ENCODE results near the gene STRBP. TPM values are rescaled to one million over a fixed set of nuclear protein-coding genes. Genes with fewer than 3 reads are reported as not detected.

STRBP gene
- total and polyA plus RNA-seq, 9 of the 15 experiments (the other 6 are each of a cell fraction or from before 2014, with no cell fraction given): 27.7 to 84.0 (median 70.2) TPM

GRCh38 chr9:123238365-123238764, 30.0 kb downstream of the STRBP start:
- Histone ChIP-seq H4K20me1 (replicated peaks; ENCODE audit: control insufficient read depth, insufficient read depth, low read length) (0 out of 2 replicates have a peak, but pooled peaks cover 6% of the 10 kb centered on the region), H3K27ac (ENCODE audit: extremely low read depth, low read depth, low read length) (no peak overlapping the region), H3K4me3 (no peak overlapping the region), H3K79me2 (ENCODE audit: control insufficient read depth, insufficient read depth, low read length) (peaks cover 72% of the 10 kb centered on the region), H2AFZ (ENCODE audit: low read depth, low read length) (no peak overlapping the region), H3K4me2 (ENCODE audit: insufficient read depth, low read length) (no peak overlapping the region), H3K4me1 (replicated peaks in 1 of 2; ENCODE audit: control insufficient read depth in 2 of 2, insufficient read depth in 2 of 2, low read length in 2 of 2) (peaks cover 0 to 5% of the 10 kb centered on the region in 2 experiments; a peak in 1 of 5 replicates), H3K27me3 (ENCODE audit: control insufficient read depth in 2 of 2, insufficient read depth in 2 of 2, low read length in 2 of 2) (no peaks in the 10 kb centered on the region), H3K36me3 (ENCODE audit: control insufficient read depth, insufficient read depth, low read length) (peaks cover 10% of the 10 kb centered on the region; the same call in 2 of the 3 replicates), H3K9me3 (replicated peaks; ENCODE audit: control insufficient read depth, insufficient read depth, low read depth, low read length) (no peaks in the 10 kb centered on the region), H3K9ac (ENCODE audit: insufficient read depth in 1 of 2, low read depth in 2 of 2, low read length in 2 of 2) (no peak overlapping the region), H3K9me1 (ENCODE audit: control insufficient read depth, insufficient read depth, low read length) (no peaks in the 10 kb centered on the region)
- ChIA-PET CTCF (ENCODE audit: low intra/inter-chr PET ratio) (no interaction called here), POLR2A (interaction anchor here (1.1 to 1.2 kb wide), 3 partner anchors 9 to 16 kb away, joined by 3 to 5 read pairs (median 4); no protein-coding TSS in a partner anchor)
- no peak for DNase-seq (ENCODE audit: extremely low read depth in 1 of 4, low spot score in 3 of 4)
- intact Hi-C loops (cut with micrococcal nuclease): no loop called here
- no peak for FAIRE-seq
- no peak for TF ChIP-seq RFX1 (IDR thresholded peaks at IDR 0.05)
- no peak for TF ChIP-seq CHD2 (IDR thresholded peaks at IDR 0.05; ENCODE audit: low read depth, low read length)
- TF ChIP-seq CHD4 (IDR thresholded peaks at IDR 0.05; ENCODE audit: insufficient read depth, insufficient replicate concordance, low read depth, low read length, poor library complexity, severe bottlenecking): no peak
- no peak for TF ChIP-seq ZNF282 (CRISPR knock-in tag; IDR thresholded peaks at IDR 0.05)
- no peak for TF ChIP-seq SUPT5H (IDR thresholded peaks at IDR 0.05)
- no peak for TF ChIP-seq ARHGAP35 (IDR thresholded peaks at IDR 0.05; ENCODE audit: partially characterized antibody)
- TF ChIP-seq FOXM1 (IDR thresholded peaks at IDR 0.05; ENCODE audit: low read depth): no peak
- no peak for TF ChIP-seq FOXM1 (CRISPR knock-in tag; IDR thresholded peaks at IDR 0.05; ENCODE audit: low read depth)
- TF ChIP-seq IFI16 (CRISPR knock-in tag; IDR thresholded peaks at IDR 0.05): no peak
- TF ChIP-seq SLC30A9 (CRISPR knock-in tag; IDR thresholded peaks at IDR 0.05): no peak
- TF ChIP-seq CREB3 (tag; conservative IDR thresholded peaks at IDR 0.05; ENCODE audit: low read depth): no peak
- no peak for TF ChIP-seq RERE (CRISPR knock-in tag; IDR thresholded peaks at IDR 0.05; ENCODE audit: borderline replicate concordance)
- TF ChIP-seq HDAC3 (IDR thresholded peaks at IDR 0.05; ENCODE audit: borderline replicate concordance, partially characterized antibody): no peak
- TF ChIP-seq HIVEP1 (CRISPR knock-in tag; IDR thresholded peaks at IDR 0.05): no peak
- no peak for TF ChIP-seq SMARCC2 (IDR thresholded peaks at IDR 0.05; ENCODE audit: low read depth)
- TF ChIP-seq MXI1 (IDR thresholded peaks at IDR 0.05; ENCODE audit: low read depth, low read length): no peak
- no peak for TF ChIP-seq ELF1 (tag; IDR thresholded peaks at IDR 0.05)
- TF ChIP-seq TRIM28 (IDR thresholded peaks at IDR 0.05): no peak
- peak; percentile 65 for ATAC-seq
- 54% methylated on average over 3 of the region's 3 CpGs for WGBS (ENCODE audit: insufficient coverage, low coverage, missing lambda C conversion rate)
- in situ Hi-C loops (cut with MboI): no loop called here
- BruUV-seq (replicated peaks): no TSS peak

Data from K562 (cell line).